B cell (primary cell): ENCODE measurements around the gene MTO1. TPM values are rescaled to one million over a fixed set of nuclear protein-coding genes. Genes with fewer than 3 reads are reported as not detected.

Source experiments
- ATAC-seq: fragments of 200-7000 bp; cut with Tn5 transposase; one replicate; pipeline ENCODE4 v1.10.0; 2021; ENCODE audit warnings: low read depth, mild to moderate bottlenecking, moderate number of reproducible peaks, moderate library complexity
- CTCF ChIA-PET: fragments of 350-600 bp; sonication (Branson Sonifier 250); formaldehyde crosslinking; loops from one replicate; lab custom pipeline; 2021; ENCODE audit warnings: antibody characterized with exemption, inconsistent platforms; lab: Charles Lee
- POLR2A ChIA-PET: fragments of 350-600 bp; sonication (Branson Sonifier 250); formaldehyde crosslinking; loops from one replicate; lab custom pipeline; 2021; ENCODE audit warnings: antibody characterized with exemption; lab: Charles Lee
- DNase-seq: peaks from one replicate; pipeline ENCODE4 v3.0.0; 2013
- H2AFZ ChIP-seq: 2 replicates; pipeline ENCODE4 v1.6.1; 2012; ENCODE audit warnings: mild to moderate bottlenecking, low read depth, low read length; ENCODE audit not compliant: insufficient read depth, poor library complexity, severe bottlenecking
- H3K27ac ChIP-seq, 2 donors: 1 replicate in 1 of 2; 2 replicates in 1 of 2; pipeline ENCODE4 v1.5.1; 2012 to 2013; ENCODE audit warnings: low read length in 2 of 2, mild to moderate bottlenecking in 2 of 2, moderate library complexity in 1 of 2
- H3K27me3 ChIP-seq, 4 experiments: fragments of 200-600 bp in 1 of 4; sonication (generic) in 1 of 4; replicated peaks in 1 of 4; 1 replicate in 2 of 4; 2 replicates in 2 of 4; pipeline versions ENCODE4 v1.6.1 to v1.7.0; 2013 to 2016; ENCODE audit warnings: low read length in 3 of 4, mild to moderate bottlenecking in 2 of 4, mixed read lengths in 1 of 4, moderate library complexity in 1 of 4; ENCODE audit not compliant: insufficient read depth in 4 of 4, control insufficient read depth in 3 of 4; ENCODE audit errors: control extremely low read depth in 1 of 4
- H3K36me3 ChIP-seq, 2 experiments: replicated peaks in 1 of 2; 1 replicate in 1 of 2; 2 replicates in 1 of 2; pipeline versions ENCODE4 v1.6.1 to v1.7.1; 2013; ENCODE audit warnings: low read length in 1 of 2; ENCODE audit not compliant: insufficient read depth in 2 of 2, control insufficient read depth in 1 of 2; ENCODE audit errors: control extremely low read depth in 1 of 2, extremely low read depth in 1 of 2
- H3K4me1 ChIP-seq, 2 donors: fragments of 200-600 bp in 1 of 2; sonication (generic) in 1 of 2; 1 replicate in 1 of 2; 2 replicates in 1 of 2; pipeline versions ENCODE4 v1.5.1 to v1.6.1; 2013 to 2017; ENCODE audit warnings: low read length in 2 of 2; ENCODE audit not compliant: control insufficient read depth in 2 of 2, insufficient read depth in 2 of 2
- H3K4me2 ChIP-seq: replicated peaks from 2 replicates; pipeline ENCODE3; 2012; ENCODE audit warnings: mild to moderate bottlenecking, low read depth, low read length; ENCODE audit not compliant: poor library complexity, severe bottlenecking
- H3K4me3 ChIP-seq, 5 experiments: fragments of 200-600 bp in 1 of 5; sonication (generic) in 1 of 5; 1 replicate in 3 of 5; 2 replicates in 2 of 5; pipeline versions ENCODE4 v1.5.1 to v1.7.0; 2011 to 2016; ENCODE audit warnings: low read length in 4 of 5, mild to moderate bottlenecking in 4 of 5, low read depth in 2 of 5, control low read depth in 1 of 5, moderate library complexity in 1 of 5; ENCODE audit not compliant: insufficient read depth in 1 of 5; ENCODE audit errors: control extremely low read depth in 1 of 5, extremely low read depth in 1 of 5
- H3K79me2 ChIP-seq: fragments of 200-600 bp; sonication (generic); one replicate; pipeline ENCODE4 v1.6.0; 2016; ENCODE audit warnings: low read length; ENCODE audit not compliant: control insufficient read depth, insufficient read depth
- H3K9ac ChIP-seq: fragments of 200-600 bp; sonication (generic); 2 replicates; pipeline ENCODE4 v1.6.1; 2017; ENCODE audit warnings: mild to moderate bottlenecking, low read length, moderate library complexity
- H3K9me3 ChIP-seq, 3 donors: one replicate each; pipeline versions ENCODE4 v1.6.1 to v1.7.1; 2013; ENCODE audit warnings: low read length in 2 of 3; ENCODE audit not compliant: control insufficient read depth in 2 of 3, insufficient read depth in 1 of 3; ENCODE audit errors: control extremely low read depth in 1 of 3
- H4K20me1 ChIP-seq: 2 replicates; pipeline ENCODE4 v1.6.0; 2012; ENCODE audit warnings: mild to moderate bottlenecking, low read length; ENCODE audit not compliant: insufficient read depth, control insufficient read depth, poor library complexity, severe bottlenecking
- H3K27ac Mint-ChIP-seq: one replicate; pipeline ENCODE4 v1.8.0; 2021; ENCODE audit warnings: mixed read lengths
- H3K27me3 Mint-ChIP-seq: one replicate; pipeline ENCODE4 v1.8.0; 2021; ENCODE audit warnings: mixed read lengths
- H3K4me1 Mint-ChIP-seq: one replicate; pipeline ENCODE4 v1.8.0; 2021; ENCODE audit warnings: mixed read lengths
- H3K4me3 Mint-ChIP-seq: one replicate; pipeline ENCODE4 v1.8.0; 2021; ENCODE audit warnings: mixed read lengths
- H3K9me3 Mint-ChIP-seq: one replicate; pipeline ENCODE4 v1.8.0; 2022; ENCODE audit warnings: mixed read lengths; ENCODE audit not compliant: insufficient read depth
- EZH2 ChIP-seq: IDR thresholded peaks from 2 replicates; pipeline ENCODE4 v1.6.1; 2012; ENCODE audit warnings: borderline replicate concordance, low read depth, mild to moderate bottlenecking, moderate library complexity, low read length; ENCODE audit not compliant: insufficient read depth, poor library complexity, severe bottlenecking
- WGBS: methylation state at CpG from one replicate; pipeline ENCODE4 v1.1.5; 2013; ENCODE audit warnings: missing lambda C conversion rate; ENCODE audit not compliant: insufficient coverage; 5-methylcytosine and 5-hydroxymethylcytosine counted together
- intact Hi-C: fragments of 100-400 bp; cut with micrococcal nuclease; formaldehyde crosslinking; loops from one replicate; pipeline ENCODE4 v1.10.0; 2022
- polyA plus RNA-seq: library from polyadenylated mRNA; depleted of rRNA; stranded (reverse); fragments of >200 nt; gene quantifications from 2 replicates; pipeline ENCODE4 v1.2.3, GENCODE V29; 2012
- small RNA-seq: library from RNA; depleted of rRNA; stranded (forward); fragments of <200 nt; gene quantifications from one replicate; pipeline ENCODE3, GENCODE V24; 2012; ENCODE audit warnings: low replicate concordance, low read depth; ENCODE audit not compliant: insufficient read length
- total RNA-seq, 2 donors: library from RNA; stranded (reverse); fragments of 120-200 nt in 1 of 2; gene quantifications; 1 replicate in 1 of 2; 2 replicates in 1 of 2; pipeline versions ENCODE4 v1.2.3 to v1.2.4, GENCODE V29; 2013 to 2022
- TF ChIP-seq, protein P1 (sequence below): fragments of 200-600 bp; IDR thresholded peaks from one replicate; pipeline ENCODE4 v1.8.0; 2022; ENCODE audit warnings: antibody characterized with exemption, mild to moderate bottlenecking

Gene MTO1
- total and polyA plus RNA-seq, 2 donors (not counting 1 experiment from before 2014, with no cell fraction given): 52.1 to 84.4 TPM

GRCh38 chr6:73556836-73557235 is 95.3 kb downstream of the MTO1 start:
- CTCF ChIA-PET: interaction anchor here (0.7 to 1.0 kb wide), 3 partner anchors 15 to 54 kb away, joined by 3 read pairs; no protein-coding TSS in a partner anchor
- no peak for TF ChIP-seq EZH2
- TF ChIP-seq, protein P1, sequence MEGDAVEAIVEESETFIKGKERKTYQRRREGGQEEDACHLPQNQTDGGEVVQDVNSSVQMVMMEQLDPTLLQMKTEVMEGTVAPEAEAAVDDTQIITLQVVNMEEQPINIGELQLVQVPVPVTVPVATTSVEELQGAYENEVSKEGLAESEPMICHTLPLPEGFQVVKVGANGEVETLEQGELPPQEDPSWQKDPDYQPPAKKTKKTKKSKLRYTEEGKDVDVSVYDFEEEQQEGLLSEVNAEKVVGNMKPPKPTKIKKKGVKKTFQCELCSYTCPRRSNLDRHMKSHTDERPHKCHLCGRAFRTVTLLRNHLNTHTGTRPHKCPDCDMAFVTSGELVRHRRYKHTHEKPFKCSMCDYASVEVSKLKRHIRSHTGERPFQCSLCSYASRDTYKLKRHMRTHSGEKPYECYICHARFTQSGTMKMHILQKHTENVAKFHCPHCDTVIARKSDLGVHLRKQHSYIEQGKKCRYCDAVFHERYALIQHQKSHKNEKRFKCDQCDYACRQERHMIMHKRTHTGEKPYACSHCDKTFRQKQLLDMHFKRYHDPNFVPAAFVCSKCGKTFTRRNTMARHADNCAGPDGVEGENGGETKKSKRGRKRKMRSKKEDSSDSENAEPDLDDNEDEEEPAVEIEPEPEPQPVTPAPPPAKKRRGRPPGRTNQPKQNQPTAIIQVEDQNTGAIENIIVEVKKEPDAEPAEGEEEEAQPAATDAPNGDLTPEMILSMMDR: no peak
- DNase-seq (no peak), ATAC-seq (no peak)
- Histone ChIP-seq H3K9me3 (no peaks in the 10 kb centered on the region), H2AFZ (no peak overlapping the region), H3K9ac (no peak overlapping the region), H3K4me1 (peaks cover 0 to 3% of the 10 kb centered on the region in 2 donors), H3K36me3 (no peaks in the 10 kb centered on the region), H4K20me1 (no peaks in the 10 kb centered on the region), H3K27me3 (no peaks in the 10 kb centered on the region), H3K4me3 (no peak overlapping the region), H3K27ac (no peak overlapping the region), H3K79me2 (no peaks in the 10 kb centered on the region), H3K4me2 (no peak overlapping the region)
- no CpG with 5 or more reads among the region's 1 CpG for WGBS
- Mint-ChIP-seq H3K27ac (no peak overlapping the region), H3K27me3 (no peaks in the 10 kb centered on the region), H3K4me3 (no peak overlapping the region), H3K4me1 (peaks cover 12% of the 10 kb centered on the region), H3K9me3 (no peaks in the 10 kb centered on the region)
- POLR2A ChIA-PET: no interaction called here
- intact Hi-C loops: no loop called here

Small RNA genes lying within 50 kb of the gene (small RNA-seq; reads per million reads assigned to genes)
- not detected for gene AL603910.2
- not detected for gene RN7SL827P
- gene RNU6-975P: not detected

Other genes starting within 250 kb of the MTO1 start
- not detected in 2 replicates for gene KHDC1L, start 236.2 kb upstream of the MTO1 start, total RNA-seq
- not detected in 2 replicates for gene KHDC1L, start 236.2 kb upstream of the MTO1 start, polyA plus RNA-seq
- 2.9 and 3.5 TPM in 2 replicates for gene KHDC1, start 198.5 kb upstream of the MTO1 start, total RNA-seq
- gene KHDC1, start 198.5 kb upstream of the MTO1 start, polyA plus RNA-seq: 2.6 and 2.8 TPM in 2 replicates
- not detected in 2 replicates for gene DPPA5, start 107.5 kb upstream of the MTO1 start, total RNA-seq
- not detected in 2 replicates for gene DPPA5, start 107.5 kb upstream of the MTO1 start, polyA plus RNA-seq
- gene KHDC3L, start 99.1 kb upstream of the MTO1 start, total RNA-seq: not detected in 2 replicates
- gene KHDC3L, start 99.1 kb upstream of the MTO1 start, polyA plus RNA-seq: not detected in 2 replicates
- gene OOEP, start 91.8 kb upstream of the MTO1 start, total RNA-seq: 0.97 TPM in 1 of 2 replicates, not detected in the other
- gene OOEP, start 91.8 kb upstream of the MTO1 start, polyA plus RNA-seq: 0.25 and 0.70 TPM in 2 replicates
- gene DDX43, start 66.9 kb upstream of the MTO1 start, total RNA-seq: 1.8 and 2.6 TPM in 2 replicates
- gene DDX43, start 66.9 kb upstream of the MTO1 start, polyA plus RNA-seq: 2.1 and 2.6 TPM in 2 replicates
- gene CGAS, start 9.4 kb upstream of the MTO1 start, total RNA-seq: 20.0 and 24.7 TPM in 2 replicates
- gene CGAS, start 9.4 kb upstream of the MTO1 start, polyA plus RNA-seq: 5.1 and 6.3 TPM in 2 replicates
- gene EEF1A1, start 59.3 kb downstream of the MTO1 start, total RNA-seq: 12,449 and 12,769 TPM in 2 replicates
- 9,254 and 9,671 TPM in 2 replicates for gene EEF1A1, start 59.3 kb downstream of the MTO1 start, polyA plus RNA-seq
- gene SLC17A5, start 192.3 kb downstream of the MTO1 start, total RNA-seq: 8.0 and 8.2 TPM in 2 replicates
- 2.1 and 3.8 TPM in 2 replicates for gene SLC17A5, start 192.3 kb downstream of the MTO1 start, polyA plus RNA-seq
- 0.15 TPM in 2 replicates for gene CD109, start 234.5 kb downstream of the MTO1 start, total RNA-seq
- gene CD109, start 234.5 kb downstream of the MTO1 start, polyA plus RNA-seq: not detected in 2 replicates